NCI-H1436 treated with DMSO at 0.1 percent for 48 hours (cell line): ENCODE measurements around the gene FBLN1.
"Not testable (repeated sequence)": the region's sequence is repeated elsewhere in the genome, so short reads cannot be mapped to it uniquely, and the experiment has no call there.

Experiments
- DNase-seq: peaks from one replicate; lab custom pipeline; 2025; lab: John Stamatoyannopoulos, UW

The FBLN1 gene

GRCh38 chr22:45476814-45477213 lies 25.9 kb upstream of the FBLN1 start:
- DNase-seq: no peak

GRCh38 chr22:45477366-45478107 lies 25.1 kb upstream of the FBLN1 start:
- no peak for DNase-seq

- DNase-seq: no peak
Measured at GRCh38 chr22:45478108-45478771, 24.4 kb upstream of the FBLN1 start.

- DNase-seq: no peak
Measured at GRCh38 chr22:45480717-45481116, 22.0 kb upstream of the FBLN1 start.

GRCh38 chr22:45481661-45482060 lies 21.0 kb upstream of the FBLN1 start:
- no peak for DNase-seq

GRCh38 chr22:45482169-45482568 lies 20.5 kb upstream of the FBLN1 start:
- no peak for DNase-seq

- no peak for DNase-seq
Measured at GRCh38 chr22:45483319-45483718, 19.4 kb upstream of the FBLN1 start.

GRCh38 chr22:45483918-45484499 lies 18.7 kb upstream of the FBLN1 start:
- DNase-seq: no peak

GRCh38 chr22:45484742-45485141 lies 17.9 kb upstream of the FBLN1 start:
- DNase-seq: no peak

- DNase-seq: no peak
Measured at GRCh38 chr22:45485261-45485660, 17.4 kb upstream of the FBLN1 start.

- no peak for DNase-seq
Measured at GRCh38 chr22:45488764-45489370, 13.8 kb upstream of the FBLN1 start.

GRCh38 chr22:45490836-45491235 lies 11.8 kb upstream of the FBLN1 start:
- no peak for DNase-seq

- DNase-seq: no peak
Measured at GRCh38 chr22:45491841-45492240, 10.8 kb upstream of the FBLN1 start.

- DNase-seq: no peak
Measured at GRCh38 chr22:45493286-45493771, 9.4 kb upstream of the FBLN1 start.

GRCh38 chr22:45494306-45494705 lies 8.4 kb upstream of the FBLN1 start:
- not testable (repeated sequence) for DNase-seq

- DNase-seq: not testable (repeated sequence)
Measured at GRCh38 chr22:45495616-45496015, 7.1 kb upstream of the FBLN1 start.

GRCh38 chr22:45496451-45496941 lies 6.2 kb upstream of the FBLN1 start:
- DNase-seq: no peak

GRCh38 chr22:45497351-45498145 lies 5.1 kb upstream of the FBLN1 start:
- no peak for DNase-seq

GRCh38 chr22:45499746-45500145 lies 2.9 kb upstream of the FBLN1 start:
- no peak for DNase-seq

- no peak for DNase-seq
Measured at GRCh38 chr22:45503050-45503815, 550 bp downstream of the FBLN1 start.

GRCh38 chr22:45503816-45504372 lies 1.2 kb downstream of the FBLN1 start:
- no peak for DNase-seq
